HG02588 (cell line): ENCODE measurements around the gene ZNF213.
"Not testable (repeated sequence)": the region's sequence is repeated elsewhere in the genome, so short reads cannot be mapped to it uniquely, and the experiment has no call there.

Experiments
- ATAC-seq: cut with Tn5 transposase; IDR thresholded peaks from one replicate; pipeline ENCODE4 v1.9.1; 2021; ENCODE audit warnings: mild to moderate bottlenecking, moderate library complexity; ENCODE audit not compliant: unreplicated experiment

Gene ZNF213

GRCh38 chr16:3168729-3169128, 33.9 kb downstream of the ZNF213 start:
- ATAC-seq: not testable (repeated sequence)

GRCh38 chr16:3170440-3171180, 35.8 kb downstream of the ZNF213 start:
- no peak for ATAC-seq

GRCh38 chr16:3171181-3171854, 36.5 kb downstream of the ZNF213 start:
- ATAC-seq: peak; percentile 36

GRCh38 chr16:3171855-3172593, 37.2 kb downstream of the ZNF213 start:
- ATAC-seq: peak; percentile 25

GRCh38 chr16:3173892-3174617, 39.2 kb downstream of the ZNF213 start:
- no peak for ATAC-seq

- ATAC-seq: no peak
These were observed 39.9 kb downstream of the ZNF213 start for GRCh38 chr16:3174618-3175148.

GRCh38 chr16:3175157-3176093, 40.6 kb downstream of the ZNF213 start:
- ATAC-seq: no peak

- ATAC-seq: no peak
These were observed 44.8 kb downstream of the ZNF213 start for GRCh38 chr16:3179651-3180050.

GRCh38 chr16:3180445-3180878, 45.6 kb downstream of the ZNF213 start:
- ATAC-seq: no peak

- not testable (repeated sequence) for ATAC-seq
These were observed 47.4 kb downstream of the ZNF213 start for GRCh38 chr16:3182293-3182607.

GRCh38 chr16:3182608-3183444, 48.0 kb downstream of the ZNF213 start:
- no peak for ATAC-seq

- no peak for ATAC-seq
These were observed 48.8 kb downstream of the ZNF213 start for GRCh38 chr16:3183445-3184139.

- no peak for ATAC-seq
These were observed 52.3 kb downstream of the ZNF213 start for GRCh38 chr16:3186946-3187690.

GRCh38 chr16:3187798-3188674, 53.2 kb downstream of the ZNF213 start, which contains the start of gene OR1F1:
OR1F1 (plus strand) TSS chr16:3188204.
- ATAC-seq: no peak

- no peak for ATAC-seq
These were observed 53.8 kb downstream of the ZNF213 start for GRCh38 chr16:3188675-3188924.

GRCh38 chr16:3188925-3189825, 54.3 kb downstream of the ZNF213 start:
- ATAC-seq: no peak
